ENCODE results near the gene LSAMP. TPM values are rescaled to one million over a fixed set of nuclear protein-coding genes. Genes with fewer than 3 reads are reported as not detected.

Gene LSAMP
- polyA plus RNA-seq, 1 of the 3 experiments (the other 2 are of a cell fraction), result 6.6 TPM

DNA sequence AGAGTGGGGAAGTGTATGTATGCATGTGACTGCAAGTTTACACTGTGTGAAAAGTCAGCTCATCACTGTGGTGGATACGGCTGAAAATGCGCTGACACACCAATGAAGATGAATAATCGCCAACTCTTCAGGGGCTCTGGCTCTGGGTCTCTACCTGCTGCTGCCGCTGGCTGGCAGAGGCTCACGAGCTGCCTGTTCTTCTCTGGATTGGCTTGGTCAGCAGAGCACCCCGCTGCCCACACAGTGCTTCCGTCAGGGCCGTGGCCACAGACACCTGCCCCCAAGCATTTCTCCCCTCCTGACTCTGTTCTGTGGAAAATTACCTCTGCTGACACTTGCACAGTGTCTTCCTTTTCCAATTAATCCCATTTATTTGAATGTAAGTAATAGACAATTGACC lies 606.5 kb downstream of the LSAMP start:
- H3K9me2 ChIP-seq, result no peaks in the 10 kb centered on the region
- H3F3A ChIP-seq (replicated peaks; ENCODE audit: insufficient read depth), result peaks cover 5% of the 10 kb centered on the region
- H3K4me3 ChIP-seq (ENCODE audit: low read depth in 2 of 2, low read length in 1 of 2), result no peak overlapping the region
- no peaks in the 10 kb centered on the region for H3K27me3 ChIP-seq (ENCODE audit: insufficient read depth)
- H3K36me3 ChIP-seq (replicated peaks in 1 of 2; ENCODE audit: control insufficient read depth in 1 of 2, insufficient read depth in 2 of 2, low read length in 1 of 2), result no peaks in the 10 kb centered on the region
- H2AFZ ChIP-seq (ENCODE audit: low read depth), result no peak overlapping the region
- peaks cover under 1 to 14% of the 10 kb centered on the region in 2 experiments; a peak in 2 of 4 replicates for H3K4me1 ChIP-seq (ENCODE audit: control insufficient read depth in 1 of 2, insufficient read depth in 2 of 2, low read depth in 1 of 2, low read length in 1 of 2)
- no peak overlapping the region for H3K27ac ChIP-seq (ENCODE audit: low read depth in 2 of 2, low read length in 1 of 2)
- H3K9me3 ChIP-seq, result no peaks in the 10 kb centered on the region
- POLR2A ChIA-PET, result no interaction called here
- no peak overlapping the region for H3K4me2 ChIP-seq
- no peaks in the 10 kb centered on the region for H3K79me2 ChIP-seq (ENCODE audit: insufficient read depth)
- CTCF ChIA-PET, result interaction anchor here (0.9 to 1.9 kb wide), 3 partner anchors 8 to 18 kb away, joined by 3 to 5 read pairs (median 4); no protein-coding TSS in a partner anchor
- no peak overlapping the region for H3K9ac ChIP-seq
- no peaks in the 10 kb centered on the region for H4K20me1 ChIP-seq (ENCODE audit: insufficient read depth)
- 86% methylated on average over 3 of the region's 8 CpGs for WGBS (ENCODE audit: low lambda C conversion rate)
- TF ChIP-seq, protein P1, sequence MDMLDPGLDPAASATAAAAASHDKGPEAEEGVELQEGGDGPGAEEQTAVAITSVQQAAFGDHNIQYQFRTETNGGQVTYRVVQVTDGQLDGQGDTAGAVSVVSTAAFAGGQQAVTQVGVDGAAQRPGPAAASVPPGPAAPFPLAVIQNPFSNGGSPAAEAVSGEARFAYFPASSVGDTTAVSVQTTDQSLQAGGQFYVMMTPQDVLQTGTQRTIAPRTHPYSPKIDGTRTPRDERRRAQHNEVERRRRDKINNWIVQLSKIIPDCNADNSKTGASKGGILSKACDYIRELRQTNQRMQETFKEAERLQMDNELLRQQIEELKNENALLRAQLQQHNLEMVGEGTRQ (IDR thresholded peaks at IDR 0.05; ENCODE audit: borderline replicate concordance, low read depth, low read length), result no peak
- no peak for TF ChIP-seq SMC3 (IDR thresholded peaks at IDR 0.05; ENCODE audit: low read depth, low read length)
- no peak for TF ChIP-seq POLR2AphosphoS5 (IDR thresholded peaks at IDR 0.05; ENCODE audit: low read depth, low read length)
- TF ChIP-seq RXRA (IDR thresholded peaks at IDR 0.05; ENCODE audit: borderline replicate concordance, low read depth), result no peak
- no peak for TF ChIP-seq USF1 (IDR thresholded peaks at IDR 0.05; ENCODE audit: borderline replicate concordance, low read depth)
- TF ChIP-seq MXI1 (IDR thresholded peaks at IDR 0.05; ENCODE audit: low read depth, low read length), result no peak
- TF ChIP-seq CTCF (IDR thresholded peaks at IDR 0.05), result no peak
- no peak for TF ChIP-seq EZH2phosphoT487 (IDR thresholded peaks at IDR 0.05; ENCODE audit: borderline replicate concordance, low read depth)
- TF ChIP-seq, protein P2, sequence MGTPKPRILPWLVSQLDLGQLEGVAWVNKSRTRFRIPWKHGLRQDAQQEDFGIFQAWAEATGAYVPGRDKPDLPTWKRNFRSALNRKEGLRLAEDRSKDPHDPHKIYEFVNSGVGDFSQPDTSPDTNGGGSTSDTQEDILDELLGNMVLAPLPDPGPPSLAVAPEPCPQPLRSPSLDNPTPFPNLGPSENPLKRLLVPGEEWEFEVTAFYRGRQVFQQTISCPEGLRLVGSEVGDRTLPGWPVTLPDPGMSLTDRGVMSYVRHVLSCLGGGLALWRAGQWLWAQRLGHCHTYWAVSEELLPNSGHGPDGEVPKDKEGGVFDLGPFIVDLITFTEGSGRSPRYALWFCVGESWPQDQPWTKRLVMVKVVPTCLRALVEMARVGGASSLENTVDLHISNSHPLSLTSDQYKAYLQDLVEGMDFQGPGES (IDR thresholded peaks at IDR 0.05; ENCODE audit: low read depth, low read length), result no peak
- no peak for DNase-seq

- peak; percentile 16 for DNase-seq
- no peak overlapping the region for H3K4me2 ChIP-seq
- no peaks in the 10 kb centered on the region for H3K9me3 ChIP-seq
- no peaks in the 10 kb centered on the region for H3K36me3 ChIP-seq (replicated peaks in 1 of 2; ENCODE audit: control insufficient read depth in 1 of 2, insufficient read depth in 2 of 2, low read length in 1 of 2)
- no peak overlapping the region for H2AFZ ChIP-seq (ENCODE audit: low read depth)
- no peaks in the 10 kb centered on the region for H3K9me2 ChIP-seq
- H3K4me1 ChIP-seq (ENCODE audit: control insufficient read depth in 1 of 2, insufficient read depth in 2 of 2, low read depth in 1 of 2, low read length in 1 of 2), result peaks cover 7 to 31% of the 10 kb centered on the region in 2 experiments; a peak in 2 of 4 replicates
- H3K9ac ChIP-seq, result no peak overlapping the region
- ChIA-PET CTCF (interaction anchor here (0.5 to 2.2 kb wide), 12 partner anchors 8 to 107 kb away, joined by 3 to 11 read pairs (median 4); no protein-coding TSS in a partner anchor), POLR2A (no interaction called here)
- TF ChIP-seq CTCF (IDR thresholded peaks at IDR 0.05), result peak; percentile 79
- 0 out of 2 replicates have a peak, but pooled peaks have one; percentile 10 for TF ChIP-seq RAD21 (IDR thresholded peaks at IDR 0.05; ENCODE audit: low read length)
- no peak for TF ChIP-seq FOXM1 (IDR thresholded peaks at IDR 0.05; ENCODE audit: low read depth)
- peaks cover 12% of the 10 kb centered on the region for H3F3A ChIP-seq (replicated peaks; ENCODE audit: insufficient read depth)
- no peaks in the 10 kb centered on the region for H3K79me2 ChIP-seq (ENCODE audit: insufficient read depth)
- H3K4me3 ChIP-seq (ENCODE audit: low read depth in 2 of 2, low read length in 1 of 2), result no peak overlapping the region; a peak in 1 of 4 replicates
- 55% methylated on average over 3 of the region's 3 CpGs for WGBS (ENCODE audit: low lambda C conversion rate)
- H3K27me3 ChIP-seq (ENCODE audit: insufficient read depth), result no peaks in the 10 kb centered on the region
- no peak overlapping the region for H3K27ac ChIP-seq (ENCODE audit: low read depth in 2 of 2, low read length in 1 of 2)
- H4K20me1 ChIP-seq (ENCODE audit: insufficient read depth), result no peaks in the 10 kb centered on the region
Observed at GRCh38 chr3:115836944-115837343, 608.3 kb downstream of the LSAMP start.

Measured in SK-N-SH (cell line).